GM21390 (cell line): ENCODE measurements around the gene WTIP.
"Not testable (repeated sequence)": the region's sequence is repeated elsewhere in the genome, so short reads cannot be mapped to it uniquely, and the experiment has no call there.

ENCODE experiments used
- ATAC-seq: cut with Tn5 transposase; IDR thresholded peaks from one replicate; pipeline ENCODE4 v1.9.1; 2021; ENCODE audit not compliant: unreplicated experiment

Gene WTIP

DNA sequence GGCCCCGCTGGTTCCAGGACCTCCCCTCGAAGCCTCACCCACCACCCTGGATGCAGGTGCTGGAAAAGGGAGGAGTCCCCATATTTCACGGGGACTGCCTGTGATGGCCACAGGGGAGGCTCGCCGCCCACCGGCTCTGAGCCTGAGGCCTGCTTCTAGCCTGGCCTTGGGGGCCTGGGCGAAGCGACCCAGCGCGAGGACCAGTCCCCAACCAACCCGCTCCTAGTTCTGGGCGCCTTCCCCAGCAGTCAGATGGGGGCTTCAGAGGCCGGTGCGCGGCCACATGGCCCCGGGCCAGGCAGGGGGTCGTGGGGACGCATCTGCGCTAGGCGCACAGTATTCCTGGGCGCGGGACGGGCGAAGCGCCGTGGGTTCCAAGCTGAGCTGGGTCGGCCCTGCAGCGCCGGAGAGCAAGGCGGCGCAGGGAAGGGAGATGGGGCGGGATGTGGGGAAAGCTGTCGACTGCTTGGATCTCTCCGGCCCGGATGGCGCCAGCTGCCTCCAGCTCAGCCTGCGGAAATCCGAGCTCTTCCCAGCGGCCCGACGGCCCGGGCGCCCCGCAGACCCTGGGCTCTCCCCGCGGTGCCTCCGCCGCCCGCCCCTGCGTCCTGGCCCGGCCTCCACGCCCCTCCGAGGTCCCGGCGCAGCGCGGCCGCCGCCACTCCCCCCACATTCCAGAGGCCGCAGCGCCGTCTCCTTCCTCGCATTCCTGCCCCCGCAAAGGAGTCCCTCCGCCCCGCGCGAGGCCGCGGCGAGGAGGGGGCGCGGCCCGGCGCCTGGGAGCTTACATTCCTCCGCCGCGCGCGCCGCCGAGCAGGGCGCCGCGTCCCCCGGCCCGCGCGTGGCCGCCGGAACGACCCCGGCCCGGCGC is at the start of gene WTIP:
TSS of gene WTIP (plus strand) at position 788 of the 871 bp plus-strand sequence. CDS start 217 bp downstream, outside the sequence.
- ATAC-seq: no peak

DNA sequence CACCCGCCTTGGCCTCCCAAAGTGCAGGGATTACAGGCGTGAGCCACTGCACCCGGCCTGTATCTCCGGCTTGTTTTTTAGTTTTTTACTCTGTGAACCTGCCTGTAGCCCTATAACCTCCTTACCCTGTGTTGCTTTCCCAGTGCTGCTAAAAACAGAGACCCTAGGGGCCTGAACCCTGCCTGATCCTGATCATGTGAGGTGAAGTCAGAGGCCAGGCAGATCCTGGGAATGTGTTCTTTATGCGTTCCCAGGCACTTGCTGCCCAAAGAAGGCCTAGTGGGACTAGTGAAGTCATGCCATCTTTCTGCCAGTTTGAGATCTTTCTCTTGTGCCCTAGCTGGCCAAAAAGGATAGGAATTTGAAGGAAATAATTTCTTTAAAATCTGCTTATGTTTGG is 48.8 kb upstream of the WTIP start:
- no peak for ATAC-seq

DNA sequence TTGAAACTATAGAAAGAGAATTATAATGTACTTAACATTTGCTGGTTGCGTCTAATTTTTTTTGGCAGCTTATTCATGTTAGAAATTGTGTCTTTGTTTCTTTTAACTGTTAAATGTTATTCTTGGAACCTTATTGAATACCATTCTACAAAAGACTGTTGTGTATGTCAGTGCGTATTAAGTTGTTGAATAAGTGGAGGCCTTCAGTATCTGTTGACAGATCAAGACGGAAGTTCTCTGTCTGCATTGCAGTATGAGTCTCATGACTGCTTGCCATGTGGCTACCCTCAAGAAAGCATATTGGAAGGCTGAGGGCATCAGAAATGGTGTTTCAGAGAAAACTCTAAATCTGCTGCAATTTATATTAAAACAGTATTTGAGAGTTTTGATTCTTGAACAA is 44.8 kb upstream of the WTIP start:
- no peak for ATAC-seq

GRCh38 chr19:34448191-34448590 is 33.4 kb upstream of the WTIP start:
- no peak for ATAC-seq

GRCh38 chr19:34452723-34453122 is 28.8 kb upstream of the WTIP start:
- ATAC-seq: no peak

GRCh38 chr19:34454091-34454490 is 27.5 kb upstream of the WTIP start:
- no peak for ATAC-seq

GRCh38 chr19:34454685-34455084 is 26.9 kb upstream of the WTIP start:
- ATAC-seq: no peak

GRCh38 chr19:34455783-34456480 is 25.6 kb upstream of the WTIP start:
- not testable (repeated sequence) for ATAC-seq

DNA sequence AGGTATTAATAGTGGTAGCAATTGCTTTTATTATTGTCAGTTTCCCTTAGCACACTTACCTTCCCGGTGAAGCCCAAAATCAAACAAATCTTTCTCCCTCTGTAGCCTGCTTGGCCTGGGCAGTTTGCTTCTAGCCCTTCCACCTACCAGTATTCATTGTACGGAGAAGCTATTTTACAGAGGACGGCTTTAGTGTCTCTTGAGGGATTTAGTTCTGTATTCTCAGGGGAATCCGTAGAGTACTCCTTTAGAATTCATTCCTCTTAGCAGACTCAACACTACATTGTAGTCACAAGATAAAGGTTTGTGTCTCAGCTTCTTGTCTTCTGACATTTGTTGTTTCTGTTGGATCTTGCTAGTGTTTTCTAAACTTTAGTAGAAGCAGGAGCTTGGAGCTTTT is 24.1 kb upstream of the WTIP start:
- ATAC-seq: no peak

DNA sequence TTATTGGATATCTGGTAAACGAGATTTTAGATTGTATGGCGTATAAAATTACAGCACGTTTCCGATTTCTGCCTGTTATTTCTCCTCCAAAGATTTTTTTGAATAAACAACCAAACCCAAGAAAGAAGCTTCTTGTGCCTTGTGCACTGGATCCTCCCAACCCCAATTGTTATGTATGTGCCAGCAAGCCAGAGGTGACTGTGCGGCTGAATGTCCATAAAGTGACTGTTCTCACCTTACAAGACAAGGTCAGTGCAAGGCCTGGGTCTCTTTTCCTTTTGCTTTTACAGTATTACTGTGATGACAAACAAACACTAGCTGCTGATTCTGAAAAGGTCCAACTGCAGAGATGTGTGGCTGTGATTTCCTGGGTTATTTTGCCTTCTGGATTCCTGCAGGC is 22.9 kb upstream of the WTIP start:
- ATAC-seq: no peak

GRCh38 chr19:34459614-34460013 is 21.9 kb upstream of the WTIP start:
- no peak for ATAC-seq

- ATAC-seq: no peak
Measured at GRCh38 chr19:34461375-34462100, 20.0 kb upstream of the WTIP start.

- ATAC-seq: not testable (repeated sequence)
Measured at GRCh38 chr19:34464785-34465184, 16.8 kb upstream of the WTIP start.

GRCh38 chr19:34468409-34468808 is 13.1 kb upstream of the WTIP start:
- ATAC-seq: no peak

- ATAC-seq: not testable (repeated sequence)
Measured at GRCh38 chr19:34469026-34469425, 12.5 kb upstream of the WTIP start.

- no peak for ATAC-seq
Measured at GRCh38 chr19:34471906-34472700, 9.5 kb upstream of the WTIP start.

DNA sequence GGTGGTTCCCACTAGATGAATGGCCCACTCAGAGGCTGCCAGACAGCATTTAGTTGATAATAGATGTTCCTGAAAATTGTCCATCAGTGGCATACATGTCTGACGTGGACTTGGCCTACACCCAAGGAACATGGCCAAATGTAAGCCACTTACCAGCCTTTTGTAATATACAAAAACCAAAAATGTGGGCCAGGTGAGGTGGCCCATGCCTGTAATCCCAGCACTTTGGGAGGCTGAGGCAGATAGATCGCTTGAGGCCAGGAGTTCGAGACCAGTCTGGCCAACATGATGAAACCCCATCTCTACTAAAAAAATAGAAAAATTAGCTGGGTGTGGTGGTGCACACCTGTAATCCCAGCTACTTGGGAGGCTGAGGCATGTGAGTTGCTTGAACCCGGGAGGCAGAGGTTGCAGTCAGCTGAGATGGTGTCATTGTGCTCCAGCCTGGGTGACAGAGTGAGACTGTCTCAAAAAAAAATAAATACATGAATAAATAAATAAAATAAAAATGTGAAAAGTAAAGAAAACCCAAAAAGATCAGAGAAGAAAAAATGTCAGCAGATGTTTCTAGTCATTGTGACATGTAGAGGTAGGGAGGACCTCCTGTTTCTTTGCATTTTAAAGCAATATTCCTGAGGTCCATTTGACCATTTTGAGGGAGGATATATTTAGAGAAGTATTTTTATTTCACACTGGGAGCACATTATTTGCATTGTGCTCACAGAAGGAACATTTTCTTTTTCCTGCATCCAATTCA is 7.1 kb upstream of the WTIP start:
- no peak for ATAC-seq

DNA sequence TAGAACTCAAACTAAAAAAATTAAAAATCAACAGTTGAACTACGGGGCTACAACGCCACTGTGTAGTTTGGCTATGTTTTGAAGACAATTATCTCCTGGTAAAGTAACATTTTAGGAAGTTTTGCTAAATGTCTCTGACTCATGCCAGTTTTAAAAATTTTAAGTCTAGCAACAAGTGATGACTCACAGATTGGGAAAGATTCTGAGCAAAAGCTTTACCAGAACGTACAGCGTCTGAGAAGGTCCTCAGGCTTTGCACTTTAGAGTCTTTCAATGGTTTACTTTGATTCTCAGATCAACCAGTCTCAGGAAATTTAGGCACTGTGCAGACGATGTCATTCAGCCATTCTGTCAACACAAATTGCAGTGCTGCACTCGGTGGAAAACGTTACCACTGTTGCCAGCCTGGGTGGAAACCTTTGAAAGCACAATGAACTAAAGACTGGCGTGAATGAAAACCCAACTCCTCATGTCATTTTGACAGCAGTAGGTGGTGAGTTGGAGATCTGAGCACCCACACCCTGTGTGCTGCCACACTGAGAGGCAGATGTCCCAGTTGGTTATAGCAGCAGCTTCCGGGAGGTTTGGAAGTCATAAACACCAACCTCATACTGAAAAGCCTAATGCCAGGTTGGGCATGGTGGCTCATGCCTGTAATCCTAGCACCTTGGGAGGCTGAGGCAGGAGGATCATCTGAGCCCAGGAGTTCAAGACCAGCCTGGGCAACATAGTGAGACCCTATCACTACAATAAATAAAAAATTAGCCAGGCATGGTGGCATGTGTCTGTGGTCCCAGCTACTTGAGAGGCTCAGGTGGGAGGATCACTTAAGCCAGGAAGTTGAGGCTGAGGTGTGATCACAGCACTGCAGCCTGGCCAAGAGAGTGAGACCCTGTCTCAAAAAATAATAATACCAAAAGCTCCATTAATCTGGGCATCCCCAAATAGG is 6.3 kb upstream of the WTIP start:
- ATAC-seq: no peak
